Activated CD4-positive, alpha-beta T cell treated with anti-CD3 and anti-CD28 coated beads, Interleukin-2, amount 10 ng/mL, durations not matched to agents 24 days and 14 days (primary cell): Measurements from ENCODE around the gene PVALB. TPM values are rescaled to one million over a fixed set of nuclear protein-coding genes. Genes with fewer than 3 reads are reported as not detected.

ENCODE experiments used
- DNase-seq: peaks from one replicate; pipeline ENCODE4 v3.0.0; 2022
- H3K27ac Mint-ChIP-seq: one replicate; pipeline ENCODE4 v1.8.0; 2022; ENCODE audit warnings: mild to moderate bottlenecking, mixed read lengths
- H3K27me3 Mint-ChIP-seq: one replicate; pipeline ENCODE4 v1.8.0; 2022; ENCODE audit warnings: mixed read lengths
- H3K36me3 Mint-ChIP-seq: one replicate; pipeline ENCODE4 v1.8.0; 2022; ENCODE audit warnings: low read depth, mild to moderate bottlenecking, mixed read lengths
- H3K4me1 Mint-ChIP-seq: one replicate; pipeline ENCODE4 v1.8.0; 2021; ENCODE audit warnings: mixed read lengths
- H3K4me3 Mint-ChIP-seq: one replicate; pipeline ENCODE4 v1.8.0; 2022; ENCODE audit warnings: mild to moderate bottlenecking, moderate library complexity, mixed read lengths
- H3K9me3 Mint-ChIP-seq: one replicate; pipeline ENCODE4 v1.8.0; 2021; ENCODE audit warnings: mixed read lengths
- intact Hi-C: fragments of 100-400 bp; cut with micrococcal nuclease; formaldehyde crosslinking; loops from one replicate; pipeline ENCODE4 v1.15.1; 2023
- total RNA-seq: library from RNA; stranded (reverse); gene quantifications from 2 replicates; pipeline ENCODE4 v1.2.3, GENCODE V29; 2022

The PVALB gene, protein sequence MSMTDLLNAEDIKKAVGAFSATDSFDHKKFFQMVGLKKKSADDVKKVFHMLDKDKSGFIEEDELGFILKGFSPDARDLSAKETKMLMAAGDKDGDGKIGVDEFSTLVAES
- total RNA-seq, result not detected in 2 replicates

DNA sequence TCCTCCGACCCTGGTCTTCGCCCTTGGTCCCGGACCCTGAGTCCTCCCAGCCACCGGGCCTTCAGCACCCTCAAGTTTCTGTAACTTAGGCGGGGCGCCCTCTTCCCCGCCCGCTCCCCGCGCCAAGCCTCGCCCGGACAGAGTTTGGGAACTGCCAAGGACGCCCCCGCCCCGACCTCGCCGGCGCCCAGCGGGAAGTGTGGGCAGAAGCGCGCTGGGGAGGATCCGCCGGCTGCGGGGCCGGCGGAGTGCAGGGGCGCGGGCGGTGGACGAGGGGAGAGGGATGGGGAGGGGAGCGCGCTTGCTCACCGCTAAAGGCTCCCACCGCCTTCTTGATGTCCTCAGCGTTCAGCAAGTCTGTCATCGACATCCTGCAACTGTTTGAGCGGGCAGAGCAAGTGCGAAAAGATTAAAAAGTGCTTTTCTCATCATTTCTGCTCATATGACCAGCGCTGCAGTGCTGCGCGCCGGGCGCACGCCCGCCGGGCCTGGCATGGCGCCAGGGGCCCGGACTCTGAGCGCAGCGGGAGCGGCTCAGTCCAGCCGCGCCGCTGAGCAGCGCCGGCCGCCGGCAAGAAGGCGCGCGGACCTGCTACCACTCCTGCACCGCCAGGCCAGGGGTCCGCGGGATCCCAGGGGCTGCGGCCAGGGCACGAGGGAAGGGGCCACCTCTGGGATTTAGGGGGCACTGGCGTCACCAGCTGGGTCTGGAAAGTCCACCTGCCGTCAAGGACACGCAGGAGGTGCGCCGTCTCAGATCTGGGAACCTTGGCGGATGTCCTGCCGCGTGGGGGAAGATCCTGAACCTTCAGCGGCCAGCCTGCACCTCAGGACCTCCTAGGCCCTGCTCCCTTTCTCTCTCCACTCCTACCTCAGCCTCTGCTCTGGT, at the start of gene PVALB:
TSS of gene PVALB (minus strand) at position 400 of the 889 bp plus-strand sequence. CDS start at position 370, 30 bp downstream.
- Mint-ChIP-seq H3K4me1 (peaks cover 4% of the 10 kb centered on the region), H3K27ac (no peak within 1 kb of the TSS), H3K4me3 (peak within 1 kb of the TSS; percentile 10), H3K9me3 (no peaks in the 10 kb centered on the region), H3K27me3 (peaks cover 69% of the 10 kb centered on the region), H3K36me3 (no peaks in the 10 kb centered on the region)
- peak; percentile 59 for DNase-seq
- intact Hi-C loops, result no loop called here

DNA sequence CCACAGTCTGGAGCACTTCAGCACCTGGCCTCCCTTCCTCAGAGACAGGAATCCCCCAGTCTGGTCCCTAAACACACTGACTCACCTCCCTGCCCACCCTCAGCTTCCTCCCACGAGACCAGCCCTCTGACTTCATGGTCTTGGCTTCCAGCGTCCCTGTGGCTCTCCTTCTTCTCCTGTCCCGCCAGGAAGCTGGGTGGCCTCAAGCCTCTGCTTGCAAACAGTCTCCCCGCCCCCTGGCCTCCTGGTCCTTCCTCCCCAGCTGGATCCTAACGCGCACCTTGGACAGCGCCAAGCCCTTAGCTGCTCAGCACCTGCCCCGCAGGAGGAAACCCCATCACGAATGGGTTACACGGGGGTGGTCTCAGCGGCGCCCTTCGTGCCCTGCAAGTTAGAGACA, 48.5 kb upstream of the PVALB start:
- intact Hi-C loops, result no loop called here
- peak overlapping the region; percentile 63 for H3K27ac Mint-ChIP-seq

DNA sequence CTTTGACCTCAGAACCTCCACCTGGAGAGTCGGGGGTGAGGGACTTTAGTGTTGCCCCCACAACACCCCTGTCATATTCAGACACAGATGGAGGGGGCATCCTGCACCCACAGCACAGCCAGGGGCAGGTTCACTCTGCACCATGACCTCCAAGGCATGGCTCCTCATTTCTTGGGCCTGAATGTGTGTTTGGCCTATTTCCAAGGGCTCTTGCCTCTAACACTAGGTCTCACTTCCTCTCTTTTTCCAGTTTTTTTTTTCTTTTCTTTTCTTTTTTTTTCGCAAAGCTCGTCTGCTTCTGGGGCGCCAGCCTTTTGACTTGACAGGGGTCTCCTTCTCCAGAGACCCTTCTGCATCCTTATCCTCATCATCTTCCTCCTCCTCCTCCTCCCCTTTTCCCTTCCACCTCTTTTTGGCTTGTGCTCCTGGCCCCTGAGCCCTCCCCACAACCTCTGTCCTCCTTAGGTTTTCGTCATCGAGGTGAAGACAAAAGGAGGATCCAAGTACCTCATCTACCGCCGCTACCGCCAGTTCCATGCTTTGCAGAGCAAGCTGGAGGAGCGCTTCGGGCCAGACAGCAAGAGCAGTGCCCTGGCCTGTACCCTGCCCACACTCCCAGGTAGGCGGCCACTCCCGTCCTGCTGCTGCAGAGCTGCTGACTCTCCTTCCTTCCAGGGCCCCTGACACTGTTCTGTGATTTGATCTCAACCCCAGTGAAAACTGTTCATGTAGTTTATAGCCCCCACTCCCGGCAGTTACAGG, 47.8 kb upstream of the PVALB start:
- Mint-ChIP-seq H3K4me3 (no peak overlapping the region), H3K4me1 (peaks cover 52% of the 10 kb centered on the region), H3K27ac (peak overlapping the region; percentile 63), H3K27me3 (no peaks in the 10 kb centered on the region), H3K9me3 (no peaks in the 10 kb centered on the region), H3K36me3 (peaks cover 34% of the 10 kb centered on the region)
- DNase-seq, result no peak
- intact Hi-C loops, result no loop called here

More for the DNA sequence above, 48.5 kb upstream of the PVALB start:
- no peaks in the 10 kb centered on the region for H3K27me3 Mint-ChIP-seq
- no peaks in the 10 kb centered on the region for H3K9me3 Mint-ChIP-seq
- H3K36me3 Mint-ChIP-seq, result peaks cover 34% of the 10 kb centered on the region
- no peak for DNase-seq
- no peak overlapping the region for H3K4me3 Mint-ChIP-seq
- peaks cover 45% of the 10 kb centered on the region for H3K4me1 Mint-ChIP-seq

DNA sequence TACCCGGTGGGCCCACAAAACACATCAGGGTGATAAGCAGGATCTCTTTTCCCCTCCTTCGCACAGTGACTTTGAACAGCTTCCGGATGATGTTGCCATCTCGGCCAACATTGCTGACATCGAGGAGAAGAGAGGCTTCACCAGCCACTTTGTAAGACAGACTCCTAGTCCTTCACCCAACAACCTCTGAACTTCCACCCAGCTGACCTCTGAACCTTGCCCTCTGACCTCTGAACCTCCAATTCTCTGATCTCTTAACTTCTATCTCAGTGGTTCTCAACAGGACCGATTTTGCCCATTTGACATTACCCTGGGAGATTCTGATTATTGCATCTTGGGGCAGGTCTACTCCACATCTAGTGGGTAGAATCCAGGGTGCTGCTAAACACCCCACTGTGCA, 47.1 kb upstream of the PVALB start:
- Mint-ChIP-seq H3K4me3 (no peak overlapping the region), H3K4me1 (peaks cover 55% of the 10 kb centered on the region), H3K27me3 (no peaks in the 10 kb centered on the region), H3K36me3 (peaks cover 34% of the 10 kb centered on the region), H3K27ac (no peak overlapping the region), H3K9me3 (no peaks in the 10 kb centered on the region)
- no peak for DNase-seq
- intact Hi-C loops, result no loop called here

DNA sequence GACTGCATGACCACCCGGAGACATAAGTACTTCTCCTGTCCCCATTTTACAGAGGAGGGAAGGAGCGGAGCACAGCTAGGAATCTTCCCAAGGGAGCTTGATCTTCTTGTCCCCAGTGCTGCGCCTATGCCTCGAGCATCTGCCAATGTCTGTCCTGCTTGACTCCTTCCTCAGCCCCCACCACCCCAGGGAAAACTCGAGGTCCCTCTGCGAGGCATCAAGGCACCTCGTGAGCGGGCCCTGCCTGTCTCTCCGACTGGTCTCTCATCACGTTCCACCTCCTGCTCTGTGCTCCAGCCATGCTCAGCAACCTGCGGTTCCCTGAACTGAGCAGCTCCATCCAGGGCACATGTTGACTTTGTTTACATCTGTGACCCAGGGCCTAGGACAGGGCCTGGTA, 46.4 kb upstream of the PVALB start:
- Mint-ChIP-seq H3K9me3 (no peaks in the 10 kb centered on the region), H3K4me1 (peaks cover 59% of the 10 kb centered on the region), H3K27me3 (no peaks in the 10 kb centered on the region), H3K27ac (peak overlapping the region; percentile 60), H3K4me3 (no peak overlapping the region), H3K36me3 (peaks cover 34% of the 10 kb centered on the region)
- no peak for DNase-seq
- intact Hi-C loops, result no loop called here

DNA sequence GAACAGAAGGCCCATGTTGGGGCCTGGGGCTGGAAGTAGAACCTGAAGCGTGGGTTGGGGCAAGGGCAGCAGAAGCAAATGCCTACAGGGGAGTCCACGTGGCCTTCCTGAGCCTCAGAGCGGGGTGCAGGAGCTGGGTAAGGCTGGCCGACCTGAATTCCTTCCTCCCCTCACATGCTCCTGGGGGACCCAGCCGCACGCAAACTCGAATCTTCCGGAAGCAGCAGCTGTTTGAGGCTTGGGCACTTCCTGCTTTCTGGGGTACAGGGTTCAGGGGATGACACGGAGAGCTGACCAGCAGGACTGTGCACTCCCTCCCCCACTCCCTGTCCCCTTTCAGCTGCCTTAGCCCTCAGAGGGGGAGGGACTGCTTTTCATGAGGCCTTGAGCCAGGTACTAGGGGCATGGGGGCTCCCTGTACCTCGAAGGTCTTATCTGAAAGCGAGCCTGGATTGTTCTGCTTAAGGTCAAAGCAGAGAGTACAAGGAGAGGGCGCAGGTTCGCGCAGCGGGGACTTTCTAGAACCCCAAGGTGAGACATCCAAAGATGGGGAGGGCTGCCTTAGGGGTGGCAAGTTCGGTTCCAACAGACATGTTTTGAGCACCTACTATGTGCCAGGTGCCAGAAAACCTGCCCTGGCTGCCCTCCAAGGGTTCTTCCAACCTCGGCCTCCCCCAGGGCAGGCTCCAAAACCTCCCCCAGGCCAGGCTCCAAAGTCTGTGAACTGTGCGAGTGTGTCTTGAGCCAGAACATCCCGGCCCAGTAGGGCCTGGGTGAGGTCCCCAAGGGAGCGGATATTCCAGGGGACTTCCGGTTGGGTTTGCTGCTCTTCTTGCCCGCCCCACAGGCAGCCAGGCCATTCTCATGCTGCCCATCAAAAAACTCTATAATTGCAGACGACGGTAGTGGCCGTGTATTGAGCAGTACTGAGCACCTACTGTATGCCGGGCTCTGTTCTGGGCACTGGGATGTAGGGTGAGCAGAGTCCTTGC, 45.7 kb upstream of the PVALB start:
- Mint-ChIP-seq H3K27ac (peak overlapping the region; percentile 97), H3K4me3 (peak overlapping the region; percentile 76), H3K9me3 (no peaks in the 10 kb centered on the region), H3K36me3 (peaks cover 31% of the 10 kb centered on the region), H3K27me3 (no peaks in the 10 kb centered on the region), H3K4me1 (peaks cover 61% of the 10 kb centered on the region)
- intact Hi-C loops, result no loop called here
- DNase-seq, result peak; percentile 66

DNA sequence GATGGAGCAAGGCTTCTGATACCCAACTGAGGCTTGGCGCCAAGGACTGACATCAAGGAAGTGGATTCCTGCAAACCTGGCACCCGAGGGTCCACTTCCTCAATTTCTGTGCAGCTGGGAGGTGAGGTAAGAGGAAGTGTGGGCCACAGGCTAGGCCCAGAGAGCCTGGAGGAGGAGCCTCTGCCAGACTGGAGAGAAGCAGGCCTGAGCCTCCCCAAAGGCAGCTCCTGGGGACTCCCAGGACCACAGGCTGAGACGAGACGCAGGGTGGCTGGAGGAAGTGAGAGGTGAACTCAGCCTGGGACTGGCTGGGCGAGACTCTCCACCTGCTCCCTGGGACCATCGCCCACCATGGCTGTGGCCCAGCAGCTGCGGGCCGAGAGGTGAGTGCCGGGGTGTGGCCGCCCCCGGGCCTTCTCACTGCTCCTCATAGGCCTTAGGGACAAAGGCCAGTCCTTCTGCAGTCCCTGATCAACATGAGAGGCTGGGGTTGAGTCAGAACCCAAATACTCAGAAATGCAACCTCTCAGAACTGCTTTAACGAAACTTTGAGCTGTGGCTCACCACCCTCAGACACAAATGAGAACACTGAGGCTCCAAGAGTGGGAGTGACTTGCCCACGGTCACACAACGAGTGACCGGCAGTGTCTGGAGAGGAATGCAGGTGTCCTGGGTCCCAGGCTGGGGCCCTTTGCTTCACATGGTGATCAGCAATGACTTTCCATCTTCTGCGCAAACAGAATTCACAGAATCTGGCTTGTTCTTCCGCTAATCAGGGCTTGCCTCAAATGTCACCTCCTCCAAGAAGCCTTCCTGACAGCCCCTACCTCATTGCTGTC, 44.2 kb upstream of the PVALB start, which contains the start of gene NCF4:
TSS of gene NCF4 (plus strand) at position 186 of the 839 bp plus-strand sequence. CDS start at position 352, 166 bp downstream.
- H3K27ac Mint-ChIP-seq, result peak within 1 kb of the TSS; percentile 97
- intact Hi-C loops, result loop anchor here (1.0 to 2.0 kb wide), 3 partner anchors 13 to 338 kb away; no protein-coding TSS in a partner anchor
- H3K36me3 Mint-ChIP-seq, result peaks cover 19% of the 10 kb centered on the region
- H3K9me3 Mint-ChIP-seq, result no peaks in the 10 kb centered on the region
- H3K27me3 Mint-ChIP-seq, result no peaks in the 10 kb centered on the region
- H3K4me1 Mint-ChIP-seq, result peaks cover 67% of the 10 kb centered on the region
- H3K4me3 Mint-ChIP-seq, result peak within 1 kb of the TSS; percentile 76
- DNase-seq, result peak; percentile 88

DNA sequence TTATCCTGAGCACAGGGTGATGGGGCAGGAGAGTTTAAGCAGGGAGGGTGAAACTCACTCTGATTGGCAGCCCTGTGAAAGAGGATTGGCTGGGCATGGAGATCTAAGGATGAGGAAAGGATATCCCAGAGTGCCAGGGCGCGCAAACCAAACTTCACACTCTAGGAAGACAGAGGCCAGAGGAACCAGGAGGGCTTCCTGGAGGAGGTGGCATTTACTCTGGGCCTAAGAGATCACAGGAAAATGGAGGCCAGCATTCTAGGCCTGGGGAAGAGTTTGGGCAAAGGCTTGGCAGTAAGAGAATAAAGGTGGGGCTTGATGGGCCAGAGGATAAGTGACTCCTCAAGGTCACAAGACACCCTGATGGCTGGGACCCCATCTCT, 43.6 kb upstream of the PVALB start:
- intact Hi-C loops, result loop anchor here (2.0 kb wide), 1 partner anchor 338 kb away; no protein-coding TSS in a partner anchor
- peaks cover 13% of the 10 kb centered on the region for H3K36me3 Mint-ChIP-seq
- peaks cover 64% of the 10 kb centered on the region for H3K4me1 Mint-ChIP-seq
- no peaks in the 10 kb centered on the region for H3K9me3 Mint-ChIP-seq
- peak overlapping the region; percentile 97 for H3K27ac Mint-ChIP-seq
- no peak for DNase-seq
- H3K4me3 Mint-ChIP-seq, result peak overlapping the region; percentile 76
- no peaks in the 10 kb centered on the region for H3K27me3 Mint-ChIP-seq

DNA sequence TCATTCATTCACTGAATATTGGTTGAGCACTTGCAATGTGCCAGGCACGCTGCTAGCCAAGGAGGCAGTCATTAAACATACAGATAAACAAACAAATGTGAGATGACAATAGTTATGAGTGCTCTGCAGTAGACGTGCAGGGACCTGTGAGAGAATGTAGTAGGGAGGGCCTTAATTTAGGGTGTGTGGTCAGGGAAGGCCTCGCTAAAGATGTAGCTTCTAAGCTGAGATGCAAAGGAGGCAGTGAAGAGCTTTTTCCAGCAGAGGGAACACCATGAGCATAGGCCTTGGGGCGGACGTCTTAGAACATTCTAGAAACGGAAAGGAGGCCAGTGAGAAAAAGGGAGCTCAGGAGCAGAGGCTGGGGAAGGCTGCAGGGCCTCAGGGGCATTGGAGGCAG, 43.2 kb upstream of the PVALB start:
- Mint-ChIP-seq H3K27ac (peak overlapping the region; percentile 97), H3K4me3 (peak overlapping the region; percentile 76), H3K36me3 (peaks cover 9% of the 10 kb centered on the region), H3K27me3 (no peaks in the 10 kb centered on the region), H3K9me3 (no peaks in the 10 kb centered on the region), H3K4me1 (peaks cover 60% of the 10 kb centered on the region)
- no peak for DNase-seq
- intact Hi-C loops, result loop anchor here (2.0 kb wide), 1 partner anchor 339 kb away; no protein-coding TSS in a partner anchor

DNA sequence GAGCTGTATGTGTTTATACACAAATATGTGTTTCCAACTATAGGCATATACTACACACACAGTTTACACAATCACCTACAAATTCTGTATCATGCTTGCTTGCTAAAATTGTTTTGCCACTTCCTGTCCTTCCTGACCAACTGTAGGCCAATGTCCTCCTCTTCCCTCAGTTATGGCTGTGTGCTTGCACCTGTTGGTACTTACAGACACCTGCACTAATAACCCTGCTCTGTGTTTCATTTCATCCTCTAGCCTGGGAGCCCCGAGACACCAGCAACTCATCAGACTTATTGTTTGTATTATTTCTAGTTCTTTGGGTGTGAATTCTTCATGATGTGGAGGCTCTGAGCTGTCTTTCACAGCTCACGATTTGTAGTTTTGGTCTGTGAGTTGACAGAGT, 42.1 kb upstream of the PVALB start:
- no peaks in the 10 kb centered on the region for H3K27me3 Mint-ChIP-seq
- H3K9me3 Mint-ChIP-seq, result no peaks in the 10 kb centered on the region
- peaks cover under 1% of the 10 kb centered on the region for H3K36me3 Mint-ChIP-seq
- peaks cover 52% of the 10 kb centered on the region for H3K4me1 Mint-ChIP-seq
- no peak for DNase-seq
- intact Hi-C loops, result no loop called here
- H3K4me3 Mint-ChIP-seq, result no peak overlapping the region
- peak overlapping the region; percentile 36 for H3K27ac Mint-ChIP-seq

DNA sequence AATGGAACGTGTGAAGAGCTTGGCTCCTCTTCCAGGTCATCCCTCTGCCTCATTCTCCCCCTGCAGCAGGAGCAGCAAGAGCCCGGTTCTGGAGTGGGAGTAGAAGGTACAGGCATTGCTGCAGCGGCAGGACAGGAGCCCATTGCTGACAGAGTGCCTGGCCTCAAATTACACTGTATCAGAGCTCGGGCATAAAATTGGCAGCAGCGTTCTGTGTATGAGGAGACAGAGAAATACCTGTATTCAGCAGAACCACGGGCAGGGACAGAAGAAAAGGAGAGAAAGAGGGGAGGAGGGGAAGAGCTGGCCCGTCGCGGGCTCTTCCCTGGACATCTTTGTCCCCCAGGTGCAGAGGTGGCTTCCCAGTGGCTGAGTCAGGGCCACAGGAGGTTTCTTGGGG, 41.3 kb upstream of the PVALB start:
- Mint-ChIP-seq H3K36me3 (peaks cover 4% of the 10 kb centered on the region), H3K4me3 (no peak overlapping the region), H3K4me1 (peaks cover 54% of the 10 kb centered on the region), H3K27ac (no peak overlapping the region), H3K9me3 (peaks cover 3% of the 10 kb centered on the region), H3K27me3 (no peaks in the 10 kb centered on the region)
- intact Hi-C loops, result no loop called here
- no peak for DNase-seq

DNA sequence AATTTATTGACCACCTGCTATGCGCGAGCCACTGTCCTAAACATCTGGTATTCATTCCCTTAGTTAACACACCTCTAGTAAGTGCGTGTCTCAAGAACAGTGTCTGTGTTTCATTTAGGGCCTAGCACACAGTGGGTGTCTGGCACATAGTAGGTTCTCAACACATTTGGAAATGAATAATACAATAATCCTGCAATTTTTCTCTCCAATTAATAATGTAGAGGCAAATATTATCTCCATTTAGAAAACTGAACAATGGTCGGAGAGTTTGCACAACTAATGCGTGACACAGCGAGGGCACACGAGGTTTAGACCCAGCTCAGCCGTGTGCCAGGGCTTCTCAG, 39.9 kb upstream of the PVALB start:
- H3K27me3 Mint-ChIP-seq, result no peaks in the 10 kb centered on the region
- no peak overlapping the region for H3K27ac Mint-ChIP-seq
- peaks cover 4% of the 10 kb centered on the region for H3K36me3 Mint-ChIP-seq
- peaks cover 47% of the 10 kb centered on the region for H3K4me1 Mint-ChIP-seq
- H3K4me3 Mint-ChIP-seq, result no peak overlapping the region
- DNase-seq, result no peak
- H3K9me3 Mint-ChIP-seq, result peaks cover 8% of the 10 kb centered on the region
- intact Hi-C loops, result loop anchor here (1.0 kb wide), 3 partner anchors 74 to 310 kb away; no protein-coding TSS in a partner anchor
